ENCODE data around the gene FDXR. TPM values are rescaled to one million over a fixed set of nuclear protein-coding genes. Genes with fewer than 3 reads are reported as not detected.

The FDXR gene
- total RNA-seq, 4 donors from 2014 or later, result 3.6 to 7.8 (median 4.6) TPM

- H3K27ac ChIP-seq, result no peak overlapping the region
- WGBS, 2 donors (ENCODE audit: low coverage in 1 of 2), result 100% methylated on average over 3 to 4 of the region's 7 CpGs
- H3K27me3 ChIP-seq, result no peaks in the 10 kb centered on the region
- no peak for TF ChIP-seq EP300 (IDR thresholded peaks at IDR 0.05)
- no peak for TF ChIP-seq POLR2A (IDR thresholded peaks at IDR 0.05)
- TF ChIP-seq, protein P1, sequence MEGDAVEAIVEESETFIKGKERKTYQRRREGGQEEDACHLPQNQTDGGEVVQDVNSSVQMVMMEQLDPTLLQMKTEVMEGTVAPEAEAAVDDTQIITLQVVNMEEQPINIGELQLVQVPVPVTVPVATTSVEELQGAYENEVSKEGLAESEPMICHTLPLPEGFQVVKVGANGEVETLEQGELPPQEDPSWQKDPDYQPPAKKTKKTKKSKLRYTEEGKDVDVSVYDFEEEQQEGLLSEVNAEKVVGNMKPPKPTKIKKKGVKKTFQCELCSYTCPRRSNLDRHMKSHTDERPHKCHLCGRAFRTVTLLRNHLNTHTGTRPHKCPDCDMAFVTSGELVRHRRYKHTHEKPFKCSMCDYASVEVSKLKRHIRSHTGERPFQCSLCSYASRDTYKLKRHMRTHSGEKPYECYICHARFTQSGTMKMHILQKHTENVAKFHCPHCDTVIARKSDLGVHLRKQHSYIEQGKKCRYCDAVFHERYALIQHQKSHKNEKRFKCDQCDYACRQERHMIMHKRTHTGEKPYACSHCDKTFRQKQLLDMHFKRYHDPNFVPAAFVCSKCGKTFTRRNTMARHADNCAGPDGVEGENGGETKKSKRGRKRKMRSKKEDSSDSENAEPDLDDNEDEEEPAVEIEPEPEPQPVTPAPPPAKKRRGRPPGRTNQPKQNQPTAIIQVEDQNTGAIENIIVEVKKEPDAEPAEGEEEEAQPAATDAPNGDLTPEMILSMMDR (IDR thresholded peaks at IDR 0.05), result no peak
- no peak for TF ChIP-seq POLR2AphosphoS5 (IDR thresholded peaks at IDR 0.05)
- no peaks in the 10 kb centered on the region for H3K9me3 ChIP-seq
- ATAC-seq, result no peak
- peaks cover 0 to 24% (median 7%) of the 10 kb centered on the region in 3 donors for H3K4me1 ChIP-seq
- H3K36me3 ChIP-seq, result peaks cover 0 to 66% of the 10 kb centered on the region in 2 donors
- H3K4me3 ChIP-seq, result no peak overlapping the region
These were observed 57.7 kb downstream of the FDXR start for GRCh38 chr17:74815067-74815466.

DNA sequence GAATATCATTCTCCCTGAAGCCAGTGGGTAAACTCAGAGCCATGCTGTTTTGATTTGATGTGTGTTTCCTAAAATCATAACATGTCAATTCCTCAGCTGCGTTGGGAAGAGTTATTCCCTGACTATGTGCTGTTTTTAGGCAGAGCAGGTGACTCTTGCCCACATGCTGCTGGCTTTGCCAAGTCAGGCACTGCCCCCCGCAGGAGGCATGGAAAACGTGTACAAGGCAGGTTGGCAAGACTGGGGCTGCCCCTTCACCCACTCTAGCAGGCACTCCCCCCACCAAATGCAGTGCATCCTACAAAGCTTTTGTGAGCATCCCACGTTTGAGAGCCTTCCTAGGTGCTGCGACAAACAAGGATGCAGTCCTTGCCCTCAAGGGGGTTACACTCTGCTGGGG, 58.3 kb downstream of the FDXR start:
- no peak overlapping the region for H3K4me3 ChIP-seq
- H3K27me3 ChIP-seq, result no peaks in the 10 kb centered on the region
- peaks cover 0 to 66% of the 10 kb centered on the region in 2 donors for H3K36me3 ChIP-seq
- WGBS, 2 donors (ENCODE audit: low coverage in 1 of 2), result 67 to 87% methylated on average over 3 to 4 of the region's 5 CpGs
- no peaks in the 10 kb centered on the region for H3K9me3 ChIP-seq
- H3K4me1 ChIP-seq, result peaks cover 0 to 24% (median 7%) of the 10 kb centered on the region in 3 donors
- no peak for ATAC-seq
- no peak overlapping the region for H3K27ac ChIP-seq
- TF ChIP-seq EP300 (IDR thresholded peaks at IDR 0.05) (no peak), POLR2A (IDR thresholded peaks at IDR 0.05) (no peak), POLR2AphosphoS5 (IDR thresholded peaks at IDR 0.05) (no peak)
- TF ChIP-seq, protein P1 (IDR thresholded peaks at IDR 0.05), result no peak

Other genes with a start within 250 kb of the FDXR start
- gene CD300E, start 249.3 kb downstream of the FDXR start, total RNA-seq, result 1 to 10 TPM in 1 of 4 donors, under 1 TPM in 3; 0.16 to 3.9 (median 0.41) TPM
- gene CD300LF, start 160.1 kb downstream of the FDXR start, total RNA-seq, result under 1 TPM in 1 of 4 donors, not detected in 3; 0.27 TPM
- 1 to 10 TPM; 1.2 to 5.1 (median 2.0) TPM for gene RAB37, start 135.7 kb downstream of the FDXR start, total RNA-seq
- 10 to 100 TPM; 10.3 to 25.7 (median 19.9) TPM for gene NHERF1, start 124.4 kb downstream of the FDXR start, total RNA-seq
- 10 to 100 TPM; 21.7 to 34.7 (median 26.3) TPM for gene NAT9, start 96.6 kb downstream of the FDXR start, total RNA-seq
- 1 to 10 TPM in 1 of 4 donors, under 1 TPM in 2, not detected in 1; 0.16 to 3.5 (median 0.42) TPM for gene GRIN2C, start 13.1 kb downstream of the FDXR start, total RNA-seq
- under 1 TPM in 1 of 4 donors, not detected in 3; 0.37 TPM for gene FADS6, start 20.6 kb upstream of the FDXR start, total RNA-seq
- not detected for gene USH1G, start 50.3 kb upstream of the FDXR start, total RNA-seq
- gene OTOP2, start 51.3 kb upstream of the FDXR start, total RNA-seq, result not detected
- gene OTOP3, start 62.9 kb upstream of the FDXR start, total RNA-seq, result under 1 TPM in 2 of 4 donors, not detected in 2; 0.31 to 0.82 TPM
- gene HID1, start 99.8 kb upstream of the FDXR start, total RNA-seq, result 10 to 100 TPM in 2 of 4 donors, 1 to 10 TPM in 2; 4.6 to 21.9 (median 10.8) TPM
- gene CDR2L, start 114.6 kb upstream of the FDXR start, total RNA-seq, result 10 to 100 TPM; 11.8 to 35.3 (median 18.1) TPM
- gene MRPL58, start 139.7 kb upstream of the FDXR start, total RNA-seq, result 100 to 1,000 TPM in 1 of 4 donors, 10 to 100 TPM in 3; 36.6 to 112 (median 50.5) TPM
- 100 to 1,000 TPM; 213 to 337 (median 307) TPM for gene ATP5PD, start 174.0 kb upstream of the FDXR start, total RNA-seq
- 10 to 100 TPM; 27.1 to 39.7 (median 28.8) TPM for gene KCTD2, start 174.2 kb upstream of the FDXR start, total RNA-seq
- 1 to 10 TPM; 4.0 to 6.9 (median 5.2) TPM for gene SLC16A5, start 215.0 kb upstream of the FDXR start, total RNA-seq
- gene ARMC7, start 237.0 kb upstream of the FDXR start, total RNA-seq, result 1 to 10 TPM; 2.4 to 6.1 (median 3.9) TPM